Mucosa of stomach (tissue), 1 donor: Measurements from ENCODE around the gene FUT3.
"Not testable (repeated sequence)": the region's sequence is repeated elsewhere in the genome, so short reads cannot be mapped to it uniquely, and the experiment has no call there.

ENCODE experiments used
- H3K27me3 ChIP-seq: one replicate; pipeline ENCODE4 v1.7.0; 2013; ENCODE audit warnings: mild to moderate bottlenecking, low read length; ENCODE audit not compliant: control insufficient read depth, insufficient read depth
- H3K36me3 ChIP-seq: one replicate; pipeline ENCODE4 v1.7.0; 2013; ENCODE audit warnings: low read length; ENCODE audit not compliant: control insufficient read depth, insufficient read depth
- H3K4me1 ChIP-seq: one replicate; pipeline ENCODE4 v1.7.0; 2013; ENCODE audit warnings: mild to moderate bottlenecking, low read length; ENCODE audit not compliant: control insufficient read depth, insufficient read depth
- H3K4me3 ChIP-seq: one replicate; pipeline ENCODE4 v1.7.0; 2013; ENCODE audit warnings: low read length
- H3K9ac ChIP-seq: one replicate; pipeline ENCODE4 v1.7.0; 2013; ENCODE audit warnings: mild to moderate bottlenecking, low read length, moderate library complexity
- H3K9me3 ChIP-seq: one replicate; pipeline ENCODE4 v1.7.0; 2013; ENCODE audit warnings: mild to moderate bottlenecking, low read length, moderate library complexity; ENCODE audit not compliant: control insufficient read depth
- donor health status: Pancreatic carcinoma.

The FUT3 gene

DNA sequence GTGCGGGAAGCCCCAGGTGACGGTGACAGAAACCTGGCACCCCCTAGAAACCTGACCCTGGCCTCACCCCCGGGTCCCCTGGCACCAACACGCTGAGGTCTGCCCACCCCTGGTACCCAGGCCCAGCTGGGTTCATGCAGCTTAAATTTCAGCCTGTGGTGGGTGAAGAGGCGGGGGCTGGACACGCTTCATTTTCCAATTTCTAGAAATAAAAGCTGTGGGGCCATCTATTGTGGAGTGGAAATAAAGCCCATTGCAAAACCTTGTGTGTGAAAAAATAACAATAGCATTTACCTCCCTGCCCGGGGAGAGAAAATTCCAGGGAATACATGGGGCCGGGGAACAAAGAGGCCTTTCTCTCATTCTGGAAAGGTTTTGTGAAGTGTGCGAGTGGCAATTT is 26.6 kb upstream of the FUT3 start:
- no peak overlapping the region for H3K4me3 ChIP-seq
- H3K27me3 ChIP-seq = peaks cover 15% of the 10 kb centered on the region
- H3K9me3 ChIP-seq = no peaks in the 10 kb centered on the region
- no peak overlapping the region for H3K9ac ChIP-seq
- H3K36me3 ChIP-seq = no peaks in the 10 kb centered on the region
- H3K4me1 ChIP-seq = no peaks in the 10 kb centered on the region

- no peaks in the 10 kb centered on the region for H3K36me3 ChIP-seq
- H3K4me1 ChIP-seq = no peaks in the 10 kb centered on the region
- H3K27me3 ChIP-seq = peaks cover 15% of the 10 kb centered on the region
- H3K9me3 ChIP-seq = no peaks in the 10 kb centered on the region
- H3K4me3 ChIP-seq = no peak overlapping the region
- no peak overlapping the region for H3K9ac ChIP-seq
Observed at GRCh38 chr19:5877427-5877826, 26.2 kb upstream of the FUT3 start.

DNA sequence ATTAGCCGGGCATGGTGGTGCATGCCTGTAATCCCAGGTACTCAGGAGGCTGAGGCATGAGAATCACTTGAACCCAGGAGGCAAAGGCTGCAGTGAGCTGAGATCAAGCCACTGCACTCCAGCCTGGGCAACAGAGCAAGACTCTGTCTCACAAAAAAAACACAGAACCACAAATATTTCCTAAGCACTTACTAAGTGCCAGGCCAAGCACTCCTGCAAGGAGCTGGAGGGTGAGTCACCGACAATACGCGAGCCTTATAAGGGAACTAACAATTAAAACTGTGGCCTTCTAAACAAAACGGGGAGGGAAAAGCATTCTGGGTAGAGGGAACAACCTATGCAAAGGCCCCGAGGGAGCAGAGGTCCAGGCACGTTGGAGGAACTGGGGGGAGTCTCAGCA is 23.2 kb upstream of the FUT3 start:
- H3K36me3 ChIP-seq, H3K27me3 ChIP-seq, H3K4me3 ChIP-seq, H3K9ac ChIP-seq, H3K9me3 ChIP-seq, H3K4me1 ChIP-seq: not testable (repeated sequence)

GRCh38 chr19:5873617-5874199 is 22.5 kb upstream of the FUT3 start:
- Histone ChIP-seq H3K4me3 (no peak overlapping the region), H3K9me3 (no peaks in the 10 kb centered on the region), H3K4me1 (no peaks in the 10 kb centered on the region), H3K36me3 (no peaks in the 10 kb centered on the region), H3K27me3 (peaks cover 5% of the 10 kb centered on the region), H3K9ac (no peak overlapping the region)

GRCh38 chr19:5870986-5871394 is 19.7 kb upstream of the FUT3 start:
- no peaks in the 10 kb centered on the region for H3K36me3 ChIP-seq
- no peaks in the 10 kb centered on the region for H3K4me1 ChIP-seq

GRCh38 chr19:5867201-5868136 is 16.2 kb upstream of the FUT3 start:
- Histone ChIP-seq H3K4me1 (no peaks in the 10 kb centered on the region), H3K4me3 (no peak overlapping the region), H3K9ac (no peak overlapping the region), H3K9me3 (no peaks in the 10 kb centered on the region), H3K36me3 (no peaks in the 10 kb centered on the region), H3K27me3 (no peaks in the 10 kb centered on the region)

More at GRCh38 chr19:5870986-5871394, 19.7 kb upstream of the FUT3 start:
- Histone ChIP-seq H3K9me3 (no peaks in the 10 kb centered on the region), H3K27me3 (peaks cover under 1% of the 10 kb centered on the region), H3K4me3 (no peak overlapping the region), H3K9ac (no peak overlapping the region)

DNA sequence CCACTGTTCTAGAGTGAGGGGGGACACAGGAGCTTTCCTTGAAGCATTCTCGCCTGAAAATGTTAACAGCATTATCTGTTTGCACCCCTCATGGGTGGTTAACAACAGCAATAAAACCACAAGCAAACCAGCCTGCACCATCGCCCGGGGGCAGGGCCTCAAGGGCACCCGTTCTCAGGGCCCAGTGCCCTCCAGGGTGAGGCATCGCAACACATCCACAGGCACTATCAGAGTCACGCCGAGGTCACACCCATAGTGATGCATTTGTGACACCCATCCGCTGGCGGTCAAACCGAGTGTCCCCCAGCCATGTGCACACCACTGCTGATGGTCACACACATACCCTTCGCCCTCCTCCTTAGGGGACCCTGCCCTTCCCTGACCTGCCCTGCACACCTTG is 14.5 kb upstream of the FUT3 start:
- Histone ChIP-seq H3K4me3 (no peak overlapping the region), H3K27me3 (no peaks in the 10 kb centered on the region), H3K9me3 (no peaks in the 10 kb centered on the region), H3K36me3 (no peaks in the 10 kb centered on the region), H3K4me1 (no peaks in the 10 kb centered on the region), H3K9ac (no peak overlapping the region)

- no peak overlapping the region for H3K4me3 ChIP-seq
- no peaks in the 10 kb centered on the region for H3K9me3 ChIP-seq
Observed at GRCh38 chr19:5864725-5865486, 13.7 kb upstream of the FUT3 start.

DNA sequence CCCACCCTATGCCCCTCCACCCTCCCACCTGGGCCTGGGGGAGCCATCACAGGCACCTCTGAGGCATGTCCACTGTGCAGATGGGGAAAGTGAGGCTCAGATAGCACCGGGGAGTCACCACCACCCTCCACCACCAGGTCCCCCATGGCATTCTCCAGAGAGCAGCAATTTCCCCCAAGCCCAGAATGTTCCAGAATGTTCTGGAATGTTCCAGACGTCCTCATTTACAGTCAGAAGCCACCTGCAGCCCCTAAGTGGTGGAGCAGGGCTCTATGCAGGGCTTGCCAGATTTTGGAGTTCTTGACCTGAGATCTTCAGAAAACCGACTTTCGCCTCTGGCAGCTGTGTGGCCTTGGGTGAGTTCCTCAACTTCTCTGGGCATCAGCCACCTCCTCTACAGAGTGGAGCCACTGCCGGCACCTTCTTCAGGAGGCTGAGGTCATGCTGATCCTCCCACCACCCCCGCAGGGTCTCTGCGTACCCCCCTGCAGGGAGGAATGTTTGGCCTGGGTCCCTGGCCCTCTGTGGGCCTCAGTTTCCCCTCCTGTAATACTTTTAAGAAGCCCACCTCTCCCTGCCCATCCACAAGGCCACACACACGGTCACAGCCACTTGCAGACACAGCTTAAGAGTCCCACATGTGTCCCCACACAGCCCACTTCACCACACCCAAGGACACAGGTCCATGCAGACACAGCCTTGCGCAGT is 12.9 kb upstream of the FUT3 start:
- H3K4me1 ChIP-seq = no peaks in the 10 kb centered on the region
- no peak overlapping the region for H3K4me3 ChIP-seq
- H3K36me3 ChIP-seq = no peaks in the 10 kb centered on the region
- H3K27me3 ChIP-seq = no peaks in the 10 kb centered on the region
- no peak overlapping the region for H3K9ac ChIP-seq
- no peaks in the 10 kb centered on the region for H3K9me3 ChIP-seq

More at GRCh38 chr19:5864725-5865486, 13.7 kb upstream of the FUT3 start:
- Histone ChIP-seq H3K36me3 (no peaks in the 10 kb centered on the region), H3K4me1 (no peaks in the 10 kb centered on the region), H3K27me3 (no peaks in the 10 kb centered on the region), H3K9ac (no peak overlapping the region)

DNA sequence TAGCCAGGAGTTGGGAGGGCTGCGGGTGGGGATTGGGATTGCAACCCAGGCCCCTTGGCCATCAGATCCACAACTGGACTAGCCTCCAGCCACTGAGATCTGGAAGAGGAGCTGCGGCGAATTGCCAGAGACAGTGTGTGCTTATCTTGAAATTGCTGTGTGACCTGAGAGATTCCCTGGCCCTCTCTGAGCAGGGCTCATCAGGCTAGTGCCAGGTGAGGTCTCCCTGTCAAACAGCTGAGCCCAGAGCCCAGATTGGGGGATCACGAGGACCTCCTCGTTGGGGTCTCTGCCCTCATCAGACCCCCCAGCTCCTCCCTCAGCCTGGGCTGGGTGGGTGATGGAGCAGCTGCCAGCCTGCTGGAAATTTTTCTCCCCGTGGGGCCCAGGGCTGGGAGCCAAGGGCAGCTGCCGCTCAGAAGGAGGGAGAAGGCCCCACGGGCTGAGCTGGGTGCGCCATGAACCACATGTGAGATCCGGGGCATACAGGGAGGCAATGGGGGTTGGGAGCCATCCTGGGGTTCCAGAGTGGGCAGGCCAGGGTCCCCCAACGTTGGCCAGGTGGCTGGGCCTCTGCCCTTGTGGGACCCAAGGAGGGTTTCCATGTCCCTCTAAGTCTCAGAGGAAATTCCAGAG is 11.9 kb upstream of the FUT3 start:
- no peak overlapping the region for H3K4me3 ChIP-seq
- H3K9me3 ChIP-seq = no peaks in the 10 kb centered on the region
- no peak overlapping the region for H3K9ac ChIP-seq
- no peaks in the 10 kb centered on the region for H3K36me3 ChIP-seq
- no peaks in the 10 kb centered on the region for H3K27me3 ChIP-seq
- no peaks in the 10 kb centered on the region for H3K4me1 ChIP-seq
